ENCODE results near the gene DLG5.

Gene DLG5

GRCh38 chr10:77841711-77842375, 84.7 kb downstream of the DLG5 start:
- no peak for DNase-seq

DNA sequence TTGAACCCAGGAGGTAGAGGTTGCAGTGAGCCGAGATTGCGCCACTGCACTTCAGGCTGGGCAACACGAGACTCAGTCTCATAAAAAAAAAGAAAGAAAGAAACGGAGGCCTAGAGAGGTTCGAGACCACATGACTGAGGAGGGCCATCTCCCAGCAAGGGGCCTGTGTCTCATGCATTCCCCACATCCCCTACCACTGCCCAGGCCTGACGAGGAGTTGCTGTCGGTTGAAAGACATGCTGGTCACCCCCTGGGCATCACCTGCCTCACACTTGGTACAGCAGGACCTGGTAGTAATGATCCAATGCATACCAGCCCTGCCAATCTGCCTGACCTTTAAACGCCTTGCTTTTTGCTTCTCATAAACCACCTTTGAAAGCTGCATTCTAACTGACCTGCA, 85.9 kb downstream of the DLG5 start:
- DNase-seq: no peak

- no peak for DNase-seq
These were observed 88.5 kb downstream of the DLG5 start for GRCh38 chr10:77837925-77838595.

DNA sequence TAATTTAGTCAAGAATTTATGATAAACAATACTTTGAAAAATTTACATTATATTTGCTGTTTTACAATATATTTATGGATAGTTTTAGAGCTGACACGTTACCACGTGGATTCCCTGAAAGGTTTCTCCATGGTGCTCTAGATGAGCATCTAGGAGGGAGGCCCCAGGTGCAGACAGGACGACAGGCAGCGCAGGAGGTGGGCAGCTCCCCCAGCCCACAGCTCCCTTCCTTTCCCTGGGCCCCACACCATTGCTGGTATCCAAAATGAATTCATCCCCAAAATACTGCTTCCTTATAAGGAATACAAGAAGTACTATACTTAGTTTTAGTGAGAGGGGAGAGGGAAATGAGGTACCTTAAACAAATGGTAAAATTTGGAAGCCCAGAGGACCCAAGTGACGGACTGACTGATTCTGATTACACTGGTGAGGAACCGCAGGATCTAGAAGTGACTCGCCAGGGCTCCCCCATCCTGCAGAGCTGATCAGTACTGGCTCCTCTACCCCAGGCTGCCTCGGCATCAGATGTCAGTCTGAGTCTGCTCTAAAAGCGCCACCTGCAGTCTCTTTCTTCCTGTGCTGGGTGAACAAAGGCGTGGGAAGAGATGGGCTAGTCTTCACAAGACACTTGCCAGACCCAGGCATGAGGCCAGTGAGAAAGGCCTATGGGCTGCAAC, 89.2 kb downstream of the DLG5 start:
- peak; percentile 38 for DNase-seq

DNA sequence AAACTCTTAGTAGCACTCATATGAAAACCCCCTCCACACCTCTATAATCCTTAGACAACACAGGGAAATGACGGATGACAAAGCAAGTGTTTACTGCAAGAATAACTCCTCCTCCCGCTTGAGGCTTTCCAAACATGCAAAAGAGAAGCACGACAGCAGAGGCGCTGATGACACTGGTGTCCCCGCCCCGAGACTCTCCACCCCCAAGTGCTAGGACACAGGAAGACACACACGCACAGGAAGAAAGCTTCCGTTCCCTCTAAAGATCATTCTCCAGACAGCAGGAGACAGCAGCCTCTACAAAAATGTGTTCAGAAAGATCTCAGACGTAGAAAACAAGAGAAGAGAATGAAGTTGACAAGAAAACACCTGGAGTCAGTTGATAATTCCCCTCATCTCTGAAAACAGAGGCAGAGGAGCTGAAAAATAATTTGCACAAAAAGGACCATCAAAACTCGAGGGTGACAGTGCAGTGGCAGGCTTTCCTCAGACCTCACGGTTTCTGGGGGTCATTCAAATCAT, 90.2 kb downstream of the DLG5 start:
- DNase-seq: peak; percentile 78

DNA sequence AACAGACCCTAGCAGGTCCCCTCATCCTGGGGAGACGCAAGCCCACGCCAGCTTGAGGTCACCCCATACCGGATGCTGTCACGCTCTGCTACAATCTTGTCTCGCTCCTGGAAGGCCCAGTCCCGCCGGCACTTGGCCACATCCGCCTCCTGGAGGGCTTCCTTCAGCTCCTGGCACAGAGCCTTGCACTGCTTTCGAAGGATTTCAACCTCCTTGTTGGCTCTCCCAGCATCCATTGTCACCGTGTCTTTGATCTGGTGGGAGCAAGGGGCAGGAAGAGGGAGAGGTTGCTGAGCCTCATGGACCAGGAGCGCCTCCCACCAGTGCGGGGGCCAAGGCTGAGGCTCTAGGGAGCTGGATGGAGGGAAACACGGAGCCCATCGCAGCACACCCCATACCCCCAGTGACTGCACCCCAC, 90.9 kb downstream of the DLG5 start:
- no peak for DNase-seq

GRCh38 chr10:77834943-77835668, 91.4 kb downstream of the DLG5 start:
- DNase-seq: peak; percentile 25

DNA sequence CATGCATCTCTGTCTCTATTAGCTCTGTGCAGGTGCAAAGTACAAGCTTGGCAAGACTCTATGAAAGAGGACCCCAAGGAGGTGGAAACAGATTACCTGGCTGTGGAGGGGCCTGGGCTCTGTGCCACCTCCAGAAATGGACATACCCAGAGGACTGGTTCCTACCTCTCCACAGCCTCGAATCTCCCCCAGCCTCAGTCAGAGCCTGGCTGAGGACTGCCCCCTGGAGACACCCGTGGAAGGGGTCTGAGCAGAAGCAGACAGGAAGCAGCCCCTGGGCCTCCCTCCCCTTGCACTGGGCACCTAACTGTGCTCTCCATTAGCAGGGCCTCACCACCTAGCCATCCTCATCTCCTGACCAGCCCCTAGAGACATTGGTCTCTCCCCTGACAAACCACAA, 92.0 kb downstream of the DLG5 start:
- no peak for DNase-seq

DNA sequence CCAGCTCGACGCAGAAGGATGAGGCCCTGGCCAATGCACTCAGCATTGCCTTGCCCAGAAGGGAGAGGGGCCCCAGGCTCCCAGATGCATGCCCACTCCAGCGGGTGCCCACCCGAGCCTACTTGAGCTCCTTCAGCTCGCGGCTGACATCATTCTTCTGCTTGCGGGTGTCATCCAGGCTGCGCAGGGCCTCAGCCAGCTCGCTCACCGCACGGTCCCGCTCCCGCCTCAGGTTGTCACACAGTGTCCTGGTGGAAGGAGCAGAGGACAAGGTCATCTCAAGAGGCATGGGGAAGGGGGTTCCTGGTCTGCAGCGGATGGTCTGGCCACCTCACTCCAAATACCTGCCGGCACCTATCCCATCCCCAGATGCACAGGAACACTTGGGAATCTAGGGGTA, 92.8 kb downstream of the DLG5 start:
- no peak for DNase-seq

DNA sequence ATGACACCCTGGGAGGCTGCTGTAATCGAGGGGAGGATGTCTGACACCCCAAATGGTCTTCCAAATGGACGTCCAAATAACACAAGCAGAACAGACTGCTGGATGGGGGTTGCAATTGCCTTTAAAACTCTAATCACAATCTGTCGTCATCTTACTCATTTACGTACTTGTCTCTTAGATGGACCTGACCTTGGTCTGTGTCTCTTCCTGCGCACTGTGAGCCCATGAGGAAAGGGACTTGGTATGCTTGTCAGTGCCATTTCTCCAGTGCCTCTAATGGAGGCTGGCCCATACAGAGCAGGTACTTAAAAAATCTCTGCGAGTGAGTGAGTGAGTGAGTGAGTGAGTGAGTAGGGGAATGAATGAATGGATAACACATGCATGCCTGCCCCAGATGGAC, 93.3 kb downstream of the DLG5 start:
- no peak for DNase-seq

DNA sequence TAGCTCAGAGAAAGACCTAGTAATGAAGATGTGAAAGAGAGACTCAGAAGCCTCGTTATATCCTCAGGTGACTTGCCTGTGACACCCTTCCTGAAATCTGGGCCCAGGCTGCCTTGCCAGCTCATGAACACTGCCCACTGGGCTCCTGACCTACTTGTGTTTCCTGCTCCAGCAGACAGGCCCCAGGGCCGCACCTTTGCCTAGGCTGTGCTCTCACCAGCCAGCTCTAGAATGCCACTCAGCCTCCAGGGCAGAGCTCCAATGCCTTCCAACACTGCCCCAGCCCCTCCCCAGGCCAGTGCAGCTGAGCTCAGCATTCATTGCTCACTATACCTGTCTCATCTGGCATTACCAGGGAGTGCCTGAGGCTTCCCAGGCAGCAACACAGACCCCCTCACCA, 94.3 kb downstream of the DLG5 start:
- no peak for DNase-seq

DNA sequence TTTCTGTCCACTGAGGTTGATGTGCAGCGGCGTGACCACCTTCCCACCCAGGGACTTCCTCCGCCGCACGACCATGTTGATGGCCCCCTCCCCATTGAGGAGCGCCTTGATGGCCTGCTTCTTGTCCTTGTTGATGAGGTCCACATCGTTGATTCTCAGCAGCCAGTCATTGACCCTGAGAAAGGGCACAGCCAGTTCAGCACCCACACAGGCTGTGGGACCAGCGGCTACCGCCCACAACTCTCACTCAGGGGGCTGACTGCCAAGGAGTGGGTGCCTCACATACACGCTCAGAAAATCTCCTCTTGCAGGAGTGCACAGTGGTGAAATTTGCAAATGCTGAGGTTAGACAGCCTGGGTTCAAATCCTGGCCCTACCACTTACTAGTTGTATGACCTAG, 97.2 kb downstream of the DLG5 start:
- DNase-seq: no peak

DNA sequence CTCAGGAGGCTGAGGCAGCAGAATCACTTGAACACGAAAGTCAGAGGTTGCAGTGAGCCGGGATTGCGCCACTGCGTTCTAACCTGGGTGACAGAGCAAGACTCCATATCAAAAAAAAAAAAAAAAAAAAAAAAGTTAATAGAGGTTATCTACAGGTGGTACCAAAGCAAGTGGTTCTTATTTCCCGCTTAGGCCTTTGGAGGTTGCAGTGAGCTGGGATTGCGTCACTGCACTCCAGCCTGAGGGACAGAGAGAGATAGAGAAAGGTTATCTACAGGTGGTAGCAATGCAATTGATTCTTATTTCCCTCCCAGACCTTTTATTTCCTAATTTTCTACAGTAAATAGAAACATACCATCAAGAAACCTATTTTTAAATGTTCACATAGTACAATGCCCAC, 98.2 kb downstream of the DLG5 start:
- no peak for DNase-seq

DNA sequence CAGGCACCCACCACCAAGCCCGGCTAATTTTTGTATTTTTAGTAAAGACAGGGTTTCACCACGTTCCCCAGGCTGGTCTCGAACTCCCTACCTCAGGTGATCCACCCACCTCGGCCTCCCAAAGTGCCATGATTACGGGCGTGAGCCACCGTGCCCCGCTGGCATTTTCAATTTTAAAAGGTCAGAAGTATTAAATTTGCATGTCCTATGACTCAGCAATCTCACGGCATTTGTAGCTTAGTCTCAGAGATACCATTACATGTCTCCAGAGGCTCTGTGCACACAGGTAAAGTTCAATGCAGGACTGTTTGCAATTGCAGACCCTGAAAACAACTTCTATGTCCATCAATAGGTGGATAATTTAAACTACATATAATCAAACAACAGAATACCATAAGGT, 99.2 kb downstream of the DLG5 start:
- DNase-seq: no peak

GRCh38 chr10:77825965-77826364, 100.6 kb downstream of the DLG5 start:
- DNase-seq: no peak

DNA sequence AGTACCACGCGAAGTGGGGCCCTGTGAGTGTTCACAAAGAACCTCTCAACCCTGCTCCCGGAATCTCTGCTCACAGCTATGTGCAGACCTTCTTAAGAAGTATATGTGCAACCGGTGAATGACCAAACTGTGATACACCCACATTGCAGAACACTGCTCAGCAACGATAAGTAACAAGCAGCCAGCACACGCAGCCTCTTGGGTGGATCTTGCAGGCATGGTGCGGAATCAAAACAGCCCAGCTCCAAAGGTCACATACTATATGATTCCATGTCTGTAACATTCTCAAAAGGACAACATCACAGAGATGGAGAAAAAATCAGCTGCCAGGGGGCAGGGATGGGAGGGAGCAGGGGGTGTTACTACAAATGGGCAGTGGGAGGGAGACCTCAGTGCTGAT, 101.6 kb downstream of the DLG5 start:
- DNase-seq: no peak

- no peak for DNase-seq
These were observed 102.6 kb downstream of the DLG5 start for GRCh38 chr10:77823811-77824542.

- DNase-seq: no peak
These were observed 105.0 kb downstream of the DLG5 start for GRCh38 chr10:77821551-77821950.

DNA sequence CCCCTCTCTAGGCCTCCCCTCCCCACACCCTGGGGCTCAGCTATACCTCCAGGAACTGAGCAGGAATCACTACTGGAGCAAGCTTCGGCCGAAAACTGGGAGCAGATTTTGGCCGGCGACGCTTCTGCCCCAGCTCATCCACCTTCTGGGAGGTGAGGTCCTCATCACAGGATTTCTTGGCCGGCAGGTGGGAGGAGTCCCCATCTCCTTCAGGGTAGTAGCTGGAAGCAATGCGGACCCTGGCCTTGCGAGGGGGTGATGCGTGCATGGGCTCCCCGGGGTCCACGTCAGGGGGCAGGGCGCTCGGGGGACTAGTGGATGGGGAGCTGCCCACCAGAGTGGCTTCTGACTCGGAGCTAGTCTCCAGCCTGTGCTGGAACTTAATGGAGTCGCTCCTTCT, 105.5 kb downstream of the DLG5 start:
- DNase-seq: no peak

GRCh38 chr10:77820349-77820748, 106.2 kb downstream of the DLG5 start:
- no peak for DNase-seq

DNA sequence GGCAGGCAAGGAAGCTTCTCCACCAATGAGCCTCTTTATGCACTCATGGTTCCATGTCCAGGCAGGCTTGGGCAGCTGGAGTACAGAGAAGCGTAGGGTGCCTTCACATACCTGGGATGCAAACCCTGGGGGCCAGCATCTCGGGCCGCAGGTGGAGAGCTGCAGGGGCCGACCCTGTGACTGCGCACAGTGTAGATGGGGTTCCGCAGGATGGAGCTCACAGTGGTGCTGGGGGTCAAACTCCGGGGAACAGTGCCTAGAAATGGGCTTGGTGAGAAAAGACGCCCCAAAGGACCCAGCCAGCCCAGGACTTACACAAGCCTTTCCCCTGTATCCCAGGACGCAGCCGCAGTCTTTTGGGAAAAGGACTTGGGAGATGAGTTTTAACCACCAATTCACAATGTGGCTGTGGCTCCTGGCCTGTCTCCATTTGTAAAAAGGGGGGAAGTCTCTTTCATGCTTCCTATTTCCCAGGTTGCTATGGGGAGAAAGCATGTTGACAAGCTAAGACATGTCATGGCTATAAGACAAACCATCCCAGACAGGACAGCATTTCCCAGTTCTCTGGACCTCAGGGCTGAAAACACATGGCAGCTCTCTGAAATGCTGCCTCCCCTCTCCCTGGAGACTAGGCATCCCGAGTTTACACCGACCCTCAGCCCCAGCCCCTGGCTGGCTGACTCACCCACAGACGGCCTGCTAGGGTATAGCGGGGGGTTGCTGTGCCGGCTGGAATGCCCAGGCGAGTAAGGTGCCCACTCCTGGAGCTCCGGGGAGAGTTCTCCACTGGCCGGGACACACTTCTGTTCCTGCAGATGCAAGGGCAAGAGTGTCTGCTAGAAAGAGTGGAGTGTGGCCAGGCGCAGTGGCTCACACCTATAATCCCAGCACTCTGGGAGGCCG, 107.1 kb downstream of the DLG5 start:
- no peak for DNase-seq

DNA sequence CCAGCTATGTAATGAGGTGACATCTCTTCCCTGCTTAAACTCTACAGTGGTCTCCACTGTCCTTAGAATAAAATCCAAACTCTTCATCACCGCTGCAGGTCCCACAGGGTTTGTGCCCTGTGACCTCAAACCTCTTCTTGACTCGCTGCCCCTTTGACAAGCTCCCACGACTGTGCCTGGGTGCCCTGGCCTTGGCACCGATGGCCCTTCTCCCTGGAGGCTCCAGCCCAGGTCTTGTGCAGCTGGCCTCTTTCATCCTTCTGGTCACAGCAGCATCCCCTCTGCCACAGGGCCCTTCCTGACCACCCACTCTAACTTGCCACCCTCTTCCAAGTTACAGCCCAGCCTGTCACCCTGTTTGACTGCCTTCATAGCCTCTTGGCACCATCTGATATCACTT, 108.2 kb downstream of the DLG5 start:
- no peak for DNase-seq
